Prostate gland (tissue), 2 donors: ENCODE results near the gene SNCB. TPM values are rescaled to one million over a fixed set of nuclear protein-coding genes. Genes with fewer than 3 reads are reported as not detected.

ENCODE experiments used
- DNase-seq: peaks from one replicate; pipeline ENCODE4 v3.0.0-alpha.2; 2019; ENCODE audit warnings: low spot score
- H3K27ac ChIP-seq, 2 donors: fragments of 200-600 bp; sonication (generic); 2 replicates each; pipeline ENCODE4 v1.5.1; 2017 to 2019
- H3K27me3 ChIP-seq: fragments of 200-600 bp; sonication (generic); replicated peaks from 2 replicates; pipeline ENCODE4 v1.5.1; 2019; ENCODE audit not compliant: insufficient read depth
- H3K36me3 ChIP-seq, 2 donors: fragments of 200-600 bp; sonication (generic); 1 replicate in 1 of 2; 2 replicates in 1 of 2; pipeline versions ENCODE4 v1.5.1 to v1.8.1; 2017 to 2019
- H3K4me1 ChIP-seq: fragments of 200-600 bp; sonication (generic); replicated peaks from 2 replicates; pipeline ENCODE4 v1.5.1; 2019
- H3K4me3 ChIP-seq, 2 donors: fragments of 200-600 bp; sonication (generic); 2 replicates each; pipeline ENCODE4 v1.5.1; 2017 to 2019
- H3K9me3 ChIP-seq: fragments of 200-600 bp; sonication (generic); 2 replicates; pipeline ENCODE4 v1.5.1; 2017
- POLR2A ChIP-seq: fragments of 450-650 bp; IDR thresholded peaks from one replicate; pipeline ENCODE4 v1.6.1; 2016; ENCODE audit warnings: antibody characterized with exemption, mild to moderate bottlenecking
- POLR2AphosphoS5 ChIP-seq: sonication (generic); formaldehyde crosslinking; IDR thresholded peaks from one replicate; pipeline ENCODE4 v1.6.1; 2017; ENCODE audit warnings: antibody characterized with exemption
- WGBS: methylation state at CpG from one replicate; pipeline ENCODE4 v1.1.5; 2018; 5-methylcytosine and 5-hydroxymethylcytosine counted together
- intact Hi-C: fragments of 100-400 bp; cut with DNase I; formaldehyde crosslinking; loops from one replicate; pipeline ENCODE4 v1.14.2; 2022
- total RNA-seq, 2 donors: library from RNA; depleted of rRNA; stranded (reverse); fragments of >200 nt; gene quantifications; one replicate each; pipeline ENCODE4 v1.1.0, GENCODE V29; 2016
- TF ChIP-seq, protein P1 (sequence below), 4 experiments: fragments of 200-600 bp in 2 of 4; fragments of 450-650 bp in 2 of 4; sonication (generic) in 2 of 4; IDR thresholded peaks; 1 replicate in 3 of 4; 2 replicates in 1 of 4; pipeline ENCODE4 v1.5.1; 2016 to 2019; ENCODE audit warnings: antibody characterized with exemption in 4 of 4, mild to moderate bottlenecking in 2 of 4, moderate library complexity in 2 of 4

The SNCB gene
- total RNA-seq, 2 donors from 2014 or later: not detected

DNA sequence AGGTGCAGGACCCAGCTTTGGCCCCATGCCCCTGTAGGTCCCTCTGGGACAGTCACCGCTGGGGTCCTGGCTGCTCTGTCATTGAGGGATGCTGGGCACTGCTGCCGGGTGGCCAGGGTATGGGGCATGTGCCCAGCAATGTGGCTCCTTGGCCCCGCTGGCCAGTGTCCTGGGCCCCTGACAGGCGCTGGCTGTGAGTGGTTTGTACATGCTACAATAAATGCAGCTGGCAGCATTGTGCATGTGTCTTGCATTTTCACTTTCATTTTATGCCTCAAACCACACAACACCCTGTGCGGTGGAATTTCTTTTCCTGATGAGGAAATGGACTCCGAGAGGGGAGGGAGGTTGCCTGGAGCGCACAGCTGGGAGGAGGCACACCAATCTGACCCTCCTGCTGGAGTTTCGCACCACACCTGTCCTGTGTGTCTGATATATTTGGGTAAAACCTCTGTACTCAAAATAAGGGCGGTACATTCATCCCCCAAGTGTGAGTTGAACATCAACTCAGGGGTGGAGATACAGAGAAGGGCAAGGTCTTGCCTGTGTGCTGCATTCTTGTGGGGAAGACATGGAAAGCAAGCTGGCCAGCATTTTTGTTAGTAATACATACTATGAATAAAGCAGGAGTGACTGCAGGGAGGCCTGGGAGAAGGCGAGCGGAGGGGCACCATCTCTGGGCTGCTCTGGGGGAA lies 28.6 kb upstream of the SNCB start:
- H3K27ac ChIP-seq: no peak overlapping the region
- intact Hi-C loops: loop anchor here (5.0 kb wide), 2 partner anchors 298 to 453 kb away; no protein-coding TSS in a partner anchor
- H3K27me3 ChIP-seq: no peaks in the 10 kb centered on the region
- TF ChIP-seq POLR2A: no peak
- TF ChIP-seq, protein P1, sequence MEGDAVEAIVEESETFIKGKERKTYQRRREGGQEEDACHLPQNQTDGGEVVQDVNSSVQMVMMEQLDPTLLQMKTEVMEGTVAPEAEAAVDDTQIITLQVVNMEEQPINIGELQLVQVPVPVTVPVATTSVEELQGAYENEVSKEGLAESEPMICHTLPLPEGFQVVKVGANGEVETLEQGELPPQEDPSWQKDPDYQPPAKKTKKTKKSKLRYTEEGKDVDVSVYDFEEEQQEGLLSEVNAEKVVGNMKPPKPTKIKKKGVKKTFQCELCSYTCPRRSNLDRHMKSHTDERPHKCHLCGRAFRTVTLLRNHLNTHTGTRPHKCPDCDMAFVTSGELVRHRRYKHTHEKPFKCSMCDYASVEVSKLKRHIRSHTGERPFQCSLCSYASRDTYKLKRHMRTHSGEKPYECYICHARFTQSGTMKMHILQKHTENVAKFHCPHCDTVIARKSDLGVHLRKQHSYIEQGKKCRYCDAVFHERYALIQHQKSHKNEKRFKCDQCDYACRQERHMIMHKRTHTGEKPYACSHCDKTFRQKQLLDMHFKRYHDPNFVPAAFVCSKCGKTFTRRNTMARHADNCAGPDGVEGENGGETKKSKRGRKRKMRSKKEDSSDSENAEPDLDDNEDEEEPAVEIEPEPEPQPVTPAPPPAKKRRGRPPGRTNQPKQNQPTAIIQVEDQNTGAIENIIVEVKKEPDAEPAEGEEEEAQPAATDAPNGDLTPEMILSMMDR (IDR thresholded peaks at IDR 0.05): no peak
- no peak for TF ChIP-seq POLR2AphosphoS5
- no peak overlapping the region for H3K4me3 ChIP-seq
- no peaks in the 10 kb centered on the region for H3K4me1 ChIP-seq
- WGBS: 67% methylated on average over 11 of the region's 11 CpGs
- no peaks in the 10 kb centered on the region for H3K9me3 ChIP-seq
- DNase-seq: no peak
- peaks cover 0 to 4% of the 10 kb centered on the region in 2 donors for H3K36me3 ChIP-seq

DNA sequence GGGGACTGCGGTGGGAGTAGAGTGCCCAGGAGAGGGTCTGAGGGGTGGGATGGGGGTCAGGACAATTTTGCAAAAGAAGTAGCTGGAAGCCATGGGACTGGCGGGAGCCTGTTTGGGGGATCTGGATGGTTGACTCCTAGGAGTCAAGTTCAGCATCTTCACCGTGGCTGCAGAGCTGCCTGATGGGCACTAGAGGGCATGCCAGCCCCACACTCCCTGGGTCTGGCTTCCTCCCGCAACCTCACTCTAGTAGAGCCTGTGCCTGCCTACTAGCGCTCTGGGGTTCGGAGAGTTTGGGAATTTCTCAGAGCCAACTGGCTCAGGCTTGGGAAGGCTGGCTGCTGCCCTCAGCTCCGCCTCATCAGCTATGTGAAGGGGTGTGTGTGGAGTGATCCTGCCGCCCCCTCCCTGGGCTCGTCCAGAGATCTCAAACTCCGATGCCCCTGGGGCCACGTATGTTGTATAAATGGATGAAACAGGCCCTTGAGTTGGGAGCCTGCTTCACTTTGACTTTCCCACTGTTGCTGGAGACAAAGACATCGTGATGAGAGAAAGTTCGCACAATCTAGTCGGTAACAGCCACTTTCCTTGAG lies 27.8 kb upstream of the SNCB start:
- H3K4me1 ChIP-seq: no peaks in the 10 kb centered on the region
- intact Hi-C loops: loop anchor here (5.0 kb wide), 2 partner anchors 299 to 454 kb away; no protein-coding TSS in a partner anchor
- peak; percentile 58 for DNase-seq
- H3K27me3 ChIP-seq: no peaks in the 10 kb centered on the region
- H3K9me3 ChIP-seq: no peaks in the 10 kb centered on the region
- TF ChIP-seq, protein P1 (IDR thresholded peaks at IDR 0.05): peak in 3 of 4 experiments; percentile 34 to 74 (median 61)
- TF ChIP-seq POLR2AphosphoS5: no peak
- no peak overlapping the region for H3K27ac ChIP-seq
- peaks cover 0 to 4% of the 10 kb centered on the region in 2 donors for H3K36me3 ChIP-seq
- 53% methylated on average over 13 of the region's 14 CpGs for WGBS
- H3K4me3 ChIP-seq: no peak overlapping the region

DNA sequence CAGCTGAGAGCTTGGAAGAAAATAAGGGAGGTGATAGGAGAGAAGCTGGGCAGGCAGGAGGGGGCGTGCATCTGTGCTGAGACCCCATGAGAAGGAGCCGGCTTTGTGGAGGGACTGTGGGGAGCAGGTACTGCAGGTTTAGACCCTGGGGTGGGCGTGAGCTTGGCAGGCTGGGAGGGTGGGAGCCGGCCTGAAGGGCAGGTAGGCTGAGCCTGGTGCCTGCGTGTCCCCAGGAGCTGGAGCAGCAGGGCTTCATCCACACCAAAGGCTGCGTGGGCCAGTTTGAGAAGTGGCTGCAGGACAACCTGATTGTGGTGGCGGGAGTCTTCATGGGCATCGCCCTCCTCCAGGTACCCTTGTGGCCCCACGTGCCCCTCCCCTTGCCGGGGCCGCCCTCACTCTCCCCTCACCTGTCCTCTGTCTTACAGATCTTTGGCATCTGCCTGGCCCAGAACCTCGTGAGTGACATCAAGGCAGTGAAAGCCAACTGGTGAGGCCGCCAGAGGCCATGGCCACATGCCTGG lies 26.2 kb upstream of the SNCB start:
- H3K4me1 ChIP-seq: no peaks in the 10 kb centered on the region
- DNase-seq: no peak
- no peaks in the 10 kb centered on the region for H3K27me3 ChIP-seq
- no peak overlapping the region for H3K4me3 ChIP-seq
- H3K36me3 ChIP-seq: peaks cover 0 to 4% of the 10 kb centered on the region in 2 donors
- H3K27ac ChIP-seq: no peak overlapping the region
- H3K9me3 ChIP-seq: no peaks in the 10 kb centered on the region
- intact Hi-C loops: loop anchor here (5.0 kb wide), 2 partner anchors 301 to 456 kb away; no protein-coding TSS in a partner anchor
- 84% methylated on average over 13 of the region's 13 CpGs for WGBS
- TF ChIP-seq, protein P1 (IDR thresholded peaks at IDR 0.05): no peak
- TF ChIP-seq POLR2AphosphoS5: no peak
- no peak for TF ChIP-seq POLR2A

DNA sequence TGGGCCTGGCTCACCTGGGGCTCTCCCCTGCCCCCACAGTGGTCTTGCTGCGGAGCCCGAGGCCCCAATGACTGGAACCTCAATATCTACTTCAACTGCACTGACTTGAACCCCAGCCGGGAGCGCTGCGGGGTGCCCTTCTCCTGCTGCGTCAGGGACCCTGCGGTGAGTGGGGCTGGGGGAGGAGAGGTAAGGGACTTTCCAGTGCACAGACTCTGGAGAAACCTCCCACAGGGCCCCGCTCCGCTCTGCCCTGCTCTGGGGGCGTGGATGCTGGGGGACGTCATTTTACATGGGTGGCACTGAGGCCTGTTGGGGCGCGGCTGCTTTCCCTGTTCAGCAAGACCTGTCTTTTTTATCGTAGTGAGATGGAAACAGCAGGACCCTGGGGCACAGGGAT lies 24.5 kb upstream of the SNCB start:
- no peak for DNase-seq
- Histone ChIP-seq H3K4me3 (no peak overlapping the region), H3K27ac (no peak overlapping the region), H3K36me3 (peaks cover 0 to 4% of the 10 kb centered on the region in 2 donors), H3K4me1 (no peaks in the 10 kb centered on the region), H3K9me3 (no peaks in the 10 kb centered on the region), H3K27me3 (no peaks in the 10 kb centered on the region)
- TF ChIP-seq, protein P1 (IDR thresholded peaks at IDR 0.05): no peak
- TF ChIP-seq POLR2AphosphoS5 (no peak), POLR2A (no peak)
- WGBS: 96% methylated on average over 14 of the region's 14 CpGs
- intact Hi-C loops: loop anchor here (5.0 kb wide), 2 partner anchors 302 to 457 kb away; no protein-coding TSS in a partner anchor
